HepG2 (cell line): ENCODE results near the gene EXTL2. TPM values are rescaled to one million over a fixed set of nuclear protein-coding genes. Genes with fewer than 3 reads are reported as not detected.

Experiments
- EP300 ChIP-seq, 3 experiments: sonication (generic) in 1 of 3; formaldehyde crosslinking in 1 of 3; IDR thresholded peaks; 2 replicates each; pipeline versions ENCODE4 v1.5.1 to v1.6.1; 2011 to 2020; ENCODE audit warnings: low read depth in 2 of 3, low read length in 2 of 3, borderline replicate concordance in 1 of 3, improper control_type of control experiment in 1 of 3, mild to moderate bottlenecking in 1 of 3, missing genetic modification reagents in 1 of 3, moderate library complexity in 1 of 3
- FOXM1 ChIP-seq: sonication (generic); formaldehyde crosslinking; IDR thresholded peaks from 2 replicates; pipeline ENCODE4 v1.5.0; 2020; ENCODE audit warnings: missing genetic modification reagents
- GLMP ChIP-seq: sonication (generic); formaldehyde crosslinking; IDR thresholded peaks from 2 replicates; pipeline ENCODE4 v1.9.0; 2021; ENCODE audit warnings: missing genetic modification reagents, mild to moderate bottlenecking, borderline replicate concordance
- HDAC6 ChIP-seq: fragments of 200-600 bp; sonication (generic); IDR thresholded peaks from 2 replicates; pipeline ENCODE4 v1.7.0; 2017; ENCODE audit warnings: mild to moderate bottlenecking, antibody characterized with exemption, low read length, low read depth
- KDM3A ChIP-seq: IDR thresholded peaks from 2 replicates; pipeline ENCODE4 v1.6.1; 2018; ENCODE audit warnings: low read depth, missing compliant biosample characterization
- MAFK ChIP-seq, 2 experiments: IDR thresholded peaks in 1 of 2; conservative IDR thresholded peaks in 1 of 2; 2 replicates each; pipeline ENCODE4 v1.6.1; 2011; ENCODE audit warnings: improper control_type of control experiment in 2 of 2, low read length in 2 of 2
- NCOA2 ChIP-seq: sonication (generic); formaldehyde crosslinking; IDR thresholded peaks from 2 replicates; pipeline ENCODE4 v1.8.0; 2022; ENCODE audit warnings: inconsistent platforms
- PHF8 ChIP-seq: sonication (generic); formaldehyde crosslinking; IDR thresholded peaks from 2 replicates; pipeline ENCODE4 v1.5.0; 2020; ENCODE audit warnings: missing genetic modification reagents
- TEF ChIP-seq: sonication (generic); formaldehyde crosslinking; IDR thresholded peaks from 2 replicates; pipeline ENCODE4 v1.5.0; 2020; ENCODE audit warnings: missing genetic modification reagents
- THAP11 ChIP-seq: IDR thresholded peaks from 2 replicates; pipeline ENCODE4 v1.6.1; 2016; ENCODE audit warnings: missing biosample characterization, missing genetic modification reagents
- TP53 ChIP-seq: sonication (generic); formaldehyde crosslinking; conservative IDR thresholded peaks from 2 replicates; pipeline ENCODE4 v1.4.0; 2020; ENCODE audit warnings: missing genetic modification reagents
- ZBTB43 ChIP-seq: sonication (generic); formaldehyde crosslinking; conservative IDR thresholded peaks from 2 replicates; pipeline ENCODE4 v1.4.0; 2020; ENCODE audit warnings: missing genetic modification reagents
- ZGPAT ChIP-seq: IDR thresholded peaks from 2 replicates; pipeline ENCODE4 v1.6.1; 2016; ENCODE audit warnings: mild to moderate bottlenecking
- ZNF281 ChIP-seq: sonication (generic); formaldehyde crosslinking; IDR thresholded peaks from 2 replicates; pipeline ENCODE4 v1.4.0; 2020; ENCODE audit warnings: missing genetic modification reagents, borderline replicate concordance
- ZNF329 ChIP-seq: sonication (generic); formaldehyde crosslinking; IDR thresholded peaks from 2 replicates; pipeline ENCODE4 v1.9.0; 2021; ENCODE audit warnings: low read depth, mild to moderate bottlenecking, missing genetic modification reagents
- ZNF382 ChIP-seq: sonication (generic); formaldehyde crosslinking; IDR thresholded peaks from 2 replicates; pipeline ENCODE4 v1.5.0; 2020; ENCODE audit warnings: missing genetic modification reagents, mild to moderate bottlenecking, borderline replicate concordance
- ZNF562 ChIP-seq: sonication (generic); formaldehyde crosslinking; IDR thresholded peaks from 2 replicates; pipeline ENCODE4 v1.8.0; 2022; ENCODE audit warnings: missing genetic modification reagents, borderline replicate concordance
- ZNF747 ChIP-seq: sonication (generic); formaldehyde crosslinking; IDR thresholded peaks from 2 replicates; pipeline ENCODE4 v1.8.1; 2023; ENCODE audit warnings: missing genetic modification reagents, mild to moderate bottlenecking, borderline replicate concordance
- ZSCAN5A ChIP-seq: sonication (generic); formaldehyde crosslinking; IDR thresholded peaks from 2 replicates; pipeline ENCODE4 v1.8.0; 2022; ENCODE audit warnings: mild to moderate bottlenecking, missing genetic modification reagents, borderline replicate concordance
- polyA plus RNA-seq, 8 experiments: library from polyadenylated mRNA; depleted of rRNA in 3 of 8; stranded (reverse) in 7 of 8; unstranded in 1 of 8; fragments of >200 nt; fragmentation: Illumina TruSeq in 4 of 8; extraction: Trizol in 4 of 8; gene quantifications; 2 replicates each; pipeline versions ENCODE4 v1.2.1 to v1.2.3, GENCODE V29; 2011 to 2016; ENCODE audit warnings: low read depth in 4 of 8, missing spikeins in 1 of 8, mixed read lengths in 1 of 8; ENCODE audit not compliant: insufficient read depth in 1 of 8
- total RNA-seq, 5 experiments: library from RNA; depleted of rRNA; stranded (reverse); fragments of >200 nt; fragmentation: Illumina TruSeq; extraction: Trizol; gene quantifications; 2 replicates each; pipeline ENCODE4 v1.2.3, GENCODE V29; 2016; ENCODE audit warnings: low read depth in 1 of 5

Gene EXTL2
- total and polyA plus RNA-seq, 2 of the 13 experiments (the other 11 are each of a cell fraction or from before 2014, with no cell fraction given) = 22.0 to 23.5 TPM

GRCh38 chr1:100894603-100895539 lies at the start of gene EXTL2 (continued):
- TF ChIP-seq PHF8 = peak; percentile 64
- no peak for TF ChIP-seq KDM3A (CRISPR knock-in tag)
- no peak for TF ChIP-seq ZNF382
- TF ChIP-seq MAFK (conservative IDR thresholded peaks at IDR 0.05 in 1 of 2, IDR thresholded peaks at IDR 0.05 in 1 of 2; ENCODE audit: low read length in 2 of 2) = no peak
- no peak for TF ChIP-seq ZNF747 (CRISPR knock-in tag)
- no peak for TF ChIP-seq ZNF562 (CRISPR knock-in tag)
- TF ChIP-seq ZSCAN5A (CRISPR knock-in tag) = no peak
- no peak for TF ChIP-seq ZNF281 (CRISPR knock-in tag)
- TF ChIP-seq EP300 (IDR thresholded peaks at IDR 0.05; ENCODE audit: low read depth in 2 of 2, low read length in 2 of 2) = no peak
- TF ChIP-seq EP300 (CRISPR knock-in tag; IDR thresholded peaks at IDR 0.05; ENCODE audit: borderline replicate concordance) = no peak
- no peak for TF ChIP-seq HDAC6
- peak; percentile 93 for TF ChIP-seq THAP11 (CRISPR knock-in tag)
- 0 out of 2 replicates have a peak, but pooled peaks have one; percentile 47 for TF ChIP-seq TP53 (CRISPR knock-in tag)
- no peak for TF ChIP-seq ZNF329 (CRISPR knock-in tag)
- TF ChIP-seq NCOA2 (CRISPR knock-in tag) = no peak
- no peak for TF ChIP-seq ZBTB43
- no peak for TF ChIP-seq FOXM1 (CRISPR knock-in tag)
- TF ChIP-seq ZGPAT (CRISPR knock-in tag) = no peak; the same call in 1 of the 2 replicates
- no peak for TF ChIP-seq TEF
- TF ChIP-seq GLMP = no peak
